K562 (cell line): ENCODE data around the gene WWTR1. TPM values are rescaled to one million over a fixed set of nuclear protein-coding genes. Genes with fewer than 3 reads are reported as not detected.

Source experiments
- ATAC-seq: fragments of 200-7000 bp; cut with Tn5 transposase; 3 replicates; pipeline ENCODE4 v1.9.1; 2020; ENCODE audit warnings: moderate library complexity
- BruUV-seq: library from RNA; stranded (reverse); fragments of 400-500 nt; replicated peaks from 2 replicates; lab custom pipeline; 2021; lab: Mats Ljungman, UMichigan
- CTCF ChIA-PET: fragments of 300-600 bp; formaldehyde crosslinking; extraction: SDS; loops from one replicate; lab custom pipeline; 2021; ENCODE audit warnings: low intra/inter-chr PET ratio; lab: Yijun Ruan, JAX
- POLR2A ChIA-PET: fragments of 300-600, 350-650 bp; sonication (Branson Sonifier 250); formaldehyde crosslinking; extraction: SDS; loops from one replicate; lab custom pipeline; 2021; ENCODE audit warnings: antibody characterized with exemption, inconsistent platforms; lab: Yijun Ruan, JAX
- DNase-seq, 4 experiments: peaks; one replicate each; pipeline versions ENCODE4 v3.0.0 to v3.0.0-alpha.2; 2011 to 2018; ENCODE audit warnings: low spot score in 3 of 4, mixed read lengths in 3 of 4; ENCODE audit errors: extremely low read depth in 1 of 4
- FAIRE-seq: peaks from 2 replicates; lab custom pipeline; 2011; peaks lifted over from hg19 to GRCh38; lab: Jason Lieb, UNC
- H2AFZ ChIP-seq: 2 replicates; pipeline ENCODE4 v1.6.0; 2011; ENCODE audit warnings: low read depth, low read length, control low read depth, inconsistent platforms
- H3K27ac ChIP-seq: fragments of 200-600 bp; 3 replicates; pipeline ENCODE4 v1.8.0; 2011; ENCODE audit warnings: low read depth, mild to moderate bottlenecking, control low read depth, inconsistent platforms, low read length, moderate library complexity, mixed read lengths; ENCODE audit errors: extremely low read depth
- H3K27me3 ChIP-seq, 2 experiments: fragments of 300-600 bp in 1 of 2; 2 replicates in 1 of 2; 3 replicates in 1 of 2; pipeline versions ENCODE4 v1.6.0 to v1.8.0; 2011; ENCODE audit warnings: inconsistent platforms in 2 of 2, low read length in 2 of 2, mild to moderate bottlenecking in 1 of 2, mixed read lengths in 1 of 2, moderate library complexity in 1 of 2; ENCODE audit not compliant: control insufficient read depth in 2 of 2, insufficient read depth in 2 of 2
- H3K36me3 ChIP-seq: fragments of 300-600 bp; 3 replicates; pipeline ENCODE4 v1.8.0; 2011; ENCODE audit warnings: mild to moderate bottlenecking, low read length, inconsistent platforms; ENCODE audit not compliant: control insufficient read depth, insufficient read depth
- H3K4me1 ChIP-seq, 2 experiments: fragments of 200-600 bp in 1 of 2; replicated peaks in 1 of 2; 2 replicates in 1 of 2; 3 replicates in 1 of 2; pipeline versions ENCODE4 v1.5.1 to v1.8.0; 2011; ENCODE audit warnings: inconsistent platforms in 2 of 2, low read length in 2 of 2, mild to moderate bottlenecking in 1 of 2, mixed read lengths in 1 of 2, moderate library complexity in 1 of 2; ENCODE audit not compliant: control insufficient read depth in 2 of 2, insufficient read depth in 2 of 2
- H3K4me2 ChIP-seq: 2 replicates; pipeline ENCODE4 v1.6.1; 2011; ENCODE audit warnings: low read length, control low read depth, inconsistent platforms, mixed read lengths; ENCODE audit not compliant: insufficient read depth
- H3K4me3 ChIP-seq: fragments of 200-600 bp; sonication (generic), shearing (Covaris generic); 2 replicates; pipeline ENCODE4 v1.5.1; 2016; ENCODE audit warnings: control low read depth, inconsistent platforms
- H3K79me2 ChIP-seq: fragments of 200-600 bp; 3 replicates; pipeline ENCODE4 v1.8.0; 2011; ENCODE audit warnings: low read length, inconsistent platforms; ENCODE audit not compliant: control insufficient read depth, insufficient read depth
- H3K9ac ChIP-seq, 2 experiments: 2 replicates each; pipeline versions ENCODE4 v1.6.0 to v1.6.1; 2011; ENCODE audit warnings: low read depth in 2 of 2, low read length in 2 of 2, control low read depth in 1 of 2, inconsistent platforms in 1 of 2, mild to moderate bottlenecking in 1 of 2, mixed read lengths in 1 of 2; ENCODE audit not compliant: insufficient read depth in 1 of 2
- H3K9me1 ChIP-seq: one replicate; pipeline ENCODE4 v1.6.0; 2011; ENCODE audit warnings: inconsistent platforms, mild to moderate bottlenecking, low read length, moderate library complexity; ENCODE audit not compliant: control insufficient read depth, insufficient read depth
- H3K9me3 ChIP-seq: replicated peaks from 2 replicates; pipeline ENCODE4 v1.5.1; 2011; ENCODE audit warnings: low read depth, low read length, inconsistent platforms; ENCODE audit not compliant: control insufficient read depth, insufficient read depth
- H4K20me1 ChIP-seq: replicated peaks from 2 replicates; pipeline ENCODE4 v1.6.1; 2011; ENCODE audit warnings: low read length, inconsistent platforms, mixed read lengths; ENCODE audit not compliant: control insufficient read depth, insufficient read depth
- ARID2 ChIP-seq: fragments of 450-650 bp; IDR thresholded peaks from 2 replicates; pipeline ENCODE4 v1.6.1; 2017; ENCODE audit warnings: antibody characterized with exemption, mild to moderate bottlenecking
- CBX2 ChIP-seq: fragments of 200-600 bp; sonication (generic); IDR thresholded peaks from one replicate; pipeline ENCODE4 v1.6.1; 2012; ENCODE audit warnings: mild to moderate bottlenecking, low read length, inconsistent platforms; ENCODE audit not compliant: insufficient read depth, poor library complexity, severe bottlenecking
- CTBP1 ChIP-seq: fragments of 450-650 bp; IDR thresholded peaks from 2 replicates; pipeline ENCODE4 v1.6.1; 2016; ENCODE audit warnings: borderline replicate concordance
- E4F1 ChIP-seq: fragments of 250-450 bp; sonication (Bioruptor Pico); IDR thresholded peaks from 2 replicates; pipeline ENCODE4 v1.5.0; 2021; ENCODE audit warnings: mild to moderate bottlenecking, borderline replicate concordance
- ETS2 ChIP-seq: IDR thresholded peaks from 2 replicates; pipeline ENCODE4 v1.6.1; 2016; ENCODE audit warnings: borderline replicate concordance, missing genetic modification characterization, mild to moderate bottlenecking, moderate library complexity, missing compliant biosample characterization; ENCODE audit not compliant: poor library complexity, severe bottlenecking
- PHB ChIP-seq: fragments of 250-450 bp; sonication (Bioruptor Pico); IDR thresholded peaks from 2 replicates; pipeline ENCODE4 v1.5.0; 2021
- SMAD4 ChIP-seq: fragments of 250-450 bp; sonication (Bioruptor Pico); conservative IDR thresholded peaks from 2 replicates; pipeline ENCODE4 v1.8.0; 2021; ENCODE audit warnings: inconsistent platforms, mild to moderate bottlenecking, moderate library complexity
- ZMIZ1 ChIP-seq, 2 experiments: fragments of 150-350 bp in 1 of 2; IDR thresholded peaks; 2 replicates each; pipeline ENCODE4 v1.6.1; 2012 to 2016; ENCODE audit warnings: low read depth in 2 of 2, low read length in 2 of 2, mild to moderate bottlenecking in 1 of 2, moderate library complexity in 1 of 2
- ZNF174 ChIP-seq: fragments of 250-450 bp; sonication (Bioruptor Pico); IDR thresholded peaks from 2 replicates; pipeline ENCODE4 v1.4.0; 2020; ENCODE audit warnings: mild to moderate bottlenecking
- ZNF75A ChIP-seq: fragments of 450-650 bp; formaldehyde crosslinking; IDR thresholded peaks from 2 replicates; pipeline ENCODE4 v1.4.0; 2020; ENCODE audit warnings: mild to moderate bottlenecking
- WGBS: fragments of 100-300 bp; shearing (Covaris generic); methylation state at CpG from one replicate; pipeline ENCODE4 v1.1.6; 2016; ENCODE audit warnings: low coverage, mixed read lengths; ENCODE audit not compliant: insufficient coverage; ENCODE audit errors: missing lambda C conversion rate; 5-methylcytosine and 5-hydroxymethylcytosine counted together
- in situ Hi-C: fragments of 300-500 bp; cut with MboI; formaldehyde crosslinking; loops from 4 replicates; pipeline ENCODE4 v1.15.0; 2018; ENCODE audit warnings: inconsistent platforms, mixed read lengths
- intact Hi-C: fragments of 100-400 bp; cut with micrococcal nuclease; formaldehyde crosslinking; loops from 2 replicates; pipeline ENCODE4 v1.14.2; 2022
- polyA plus RNA-seq, 8 experiments: library from polyadenylated mRNA; depleted of rRNA in 4 of 8; stranded (reverse) in 5 of 8; unstranded in 3 of 8; fragments of >200 nt; fragmentation: Nextera tagmentation in 2 of 8; fragmentation: Illumina TruSeq in 1 of 8; extraction: Ambion mirVana in 2 of 8; extraction: Trizol in 1 of 8; gene quantifications; 2 replicates each; pipeline versions ENCODE4 v1.2.1 to v1.2.3, GENCODE V29; 2011 to 2014; ENCODE audit warnings: inconsistent platforms in 1 of 8, missing spikeins in 1 of 8
- total RNA-seq, 7 experiments: library from RNA; depleted of rRNA in 6 of 7; stranded (reverse); fragments of >200 nt in 6 of 7; fragmentation: Illumina TruSeq in 2 of 7; extraction: Trizol in 2 of 7; gene quantifications; 2 replicates each; pipeline versions ENCODE4 v1.2.1 to v1.2.3, GENCODE V29; 2011 to 2021; ENCODE audit warnings: low replicate concordance in 1 of 7
- TF ChIP-seq, protein P1 (sequence below): sonication (generic); formaldehyde crosslinking; IDR thresholded peaks from 2 replicates; pipeline ENCODE4 v1.8.1; 2023; ENCODE audit warnings: mild to moderate bottlenecking, missing genetic modification reagents
- TF ChIP-seq, protein P2 (sequence below): sonication (generic); formaldehyde crosslinking; IDR thresholded peaks from 2 replicates; pipeline ENCODE4 v1.8.1; 2022; ENCODE audit warnings: missing genetic modification reagents

Gene WWTR1
- total and polyA plus RNA-seq, 9 of the 15 experiments (the other 6 are each of a cell fraction or from before 2014, with no cell fraction given) = 0.04 to 1.5 (median 0.60) TPM

- in situ Hi-C loops = no loop called here
- Histone ChIP-seq H3K27ac (no peak overlapping the region), H3K4me2 (no peak overlapping the region), H3K4me1 (no peaks in the 10 kb centered on the region), H3K36me3 (no peaks in the 10 kb centered on the region), H2AFZ (no peak overlapping the region), H4K20me1 (no peaks in the 10 kb centered on the region), H3K9ac (no peak overlapping the region; a peak in 1 of 4 replicates), H3K79me2 (no peaks in the 10 kb centered on the region), H3K9me1 (no peaks in the 10 kb centered on the region), H3K4me3 (no peak overlapping the region), H3K9me3 (no peaks in the 10 kb centered on the region), H3K27me3 (peaks cover 10 to 18% of the 10 kb centered on the region in 2 experiments; a peak in 4 of 5 replicates)
- BruUV-seq = no TSS peak
- intact Hi-C loops = no loop called here
- CTCF ChIA-PET = no interaction called here
- no peak for ATAC-seq
- no peak for DNase-seq
- no peak for FAIRE-seq
- POLR2A ChIA-PET = interaction anchor here (0.8 kb wide), 1 partner anchor 24 kb away, joined by 3 read pairs; no protein-coding TSS in a partner anchor
- WGBS = 5% methylated on average over 9 of the region's 9 CpGs
- TF ChIP-seq ARID2 = no peak
- TF ChIP-seq, protein P1, sequence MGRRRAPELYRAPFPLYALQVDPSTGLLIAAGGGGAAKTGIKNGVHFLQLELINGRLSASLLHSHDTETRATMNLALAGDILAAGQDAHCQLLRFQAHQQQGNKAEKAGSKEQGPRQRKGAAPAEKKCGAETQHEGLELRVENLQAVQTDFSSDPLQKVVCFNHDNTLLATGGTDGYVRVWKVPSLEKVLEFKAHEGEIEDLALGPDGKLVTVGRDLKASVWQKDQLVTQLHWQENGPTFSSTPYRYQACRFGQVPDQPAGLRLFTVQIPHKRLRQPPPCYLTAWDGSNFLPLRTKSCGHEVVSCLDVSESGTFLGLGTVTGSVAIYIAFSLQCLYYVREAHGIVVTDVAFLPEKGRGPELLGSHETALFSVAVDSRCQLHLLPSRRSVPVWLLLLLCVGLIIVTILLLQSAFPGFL = no peak
- no peak for TF ChIP-seq ZNF75A (CRISPR knock-in tag)
- TF ChIP-seq PHB (CRISPR knock-in tag) = no peak
- TF ChIP-seq CTBP1 = no peak
- TF ChIP-seq SMAD4 (CRISPR knock-in tag) = no peak
- no peak for TF ChIP-seq ETS2
- TF ChIP-seq ZNF174 (CRISPR knock-in tag) = no peak
- TF ChIP-seq, protein P2, sequence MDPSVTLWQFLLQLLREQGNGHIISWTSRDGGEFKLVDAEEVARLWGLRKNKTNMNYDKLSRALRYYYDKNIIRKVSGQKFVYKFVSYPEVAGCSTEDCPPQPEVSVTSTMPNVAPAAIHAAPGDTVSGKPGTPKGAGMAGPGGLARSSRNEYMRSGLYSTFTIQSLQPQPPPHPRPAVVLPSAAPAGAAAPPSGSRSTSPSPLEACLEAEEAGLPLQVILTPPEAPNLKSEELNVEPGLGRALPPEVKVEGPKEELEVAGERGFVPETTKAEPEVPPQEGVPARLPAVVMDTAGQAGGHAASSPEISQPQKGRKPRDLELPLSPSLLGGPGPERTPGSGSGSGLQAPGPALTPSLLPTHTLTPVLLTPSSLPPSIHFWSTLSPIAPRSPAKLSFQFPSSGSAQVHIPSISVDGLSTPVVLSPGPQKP (CRISPR knock-in tag) = no peak
- TF ChIP-seq E4F1 (CRISPR knock-in tag) = no peak
- no peak for TF ChIP-seq CBX2
- no peak for TF ChIP-seq ZMIZ1 (IDR thresholded peaks at IDR 0.05; ENCODE audit: low read depth in 2 of 2, low read length in 2 of 2)
These were observed 115.2 kb downstream of the WWTR1 start for GRCh38 chr3:149542375-149543312.
